ENCODE data around the gene UTS2B. TPM values are rescaled to one million over a fixed set of nuclear protein-coding genes. Genes with fewer than 3 reads are reported as not detected.
A peak's percentile ranks its signal among the peaks of the same experiment; 100 is the strongest.

UTS2B gene
- total RNA-seq, 2 donors from 2014 or later = 0.81 TPM; not detected in 1

DNA sequence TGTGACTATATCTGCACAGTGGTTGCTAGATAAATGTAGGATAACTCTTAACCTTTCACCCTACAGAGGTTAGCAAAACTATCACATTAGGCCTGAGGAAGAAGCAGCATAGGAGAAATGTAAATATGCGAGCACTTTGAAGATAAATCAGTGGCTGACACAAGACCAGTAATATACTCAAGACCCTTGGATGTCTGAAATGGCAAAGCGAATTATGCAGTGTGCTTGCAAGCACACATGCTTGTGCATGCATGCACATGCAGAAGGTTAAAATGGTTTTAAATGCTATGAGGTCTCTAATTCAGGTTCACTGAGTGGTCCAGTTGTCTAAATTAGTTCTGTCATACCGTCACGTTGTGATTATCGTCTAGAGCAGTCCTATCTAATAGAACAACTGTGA is 13.6 kb upstream of the UTS2B start:
- H3K9me3 ChIP-seq = no peaks in the 10 kb centered on the region
- H3K36me3 ChIP-seq = no peaks in the 10 kb centered on the region
- peaks cover 47 to 57% of the 10 kb centered on the region in 2 donors for H3K4me1 ChIP-seq (ENCODE audit: control insufficient read depth in 1 of 2, low read depth in 2 of 2)
- no peak overlapping the region for H3K4me3 ChIP-seq
- no peak for DNase-seq (ENCODE audit: low spot score)
- TF ChIP-seq, protein P1, sequence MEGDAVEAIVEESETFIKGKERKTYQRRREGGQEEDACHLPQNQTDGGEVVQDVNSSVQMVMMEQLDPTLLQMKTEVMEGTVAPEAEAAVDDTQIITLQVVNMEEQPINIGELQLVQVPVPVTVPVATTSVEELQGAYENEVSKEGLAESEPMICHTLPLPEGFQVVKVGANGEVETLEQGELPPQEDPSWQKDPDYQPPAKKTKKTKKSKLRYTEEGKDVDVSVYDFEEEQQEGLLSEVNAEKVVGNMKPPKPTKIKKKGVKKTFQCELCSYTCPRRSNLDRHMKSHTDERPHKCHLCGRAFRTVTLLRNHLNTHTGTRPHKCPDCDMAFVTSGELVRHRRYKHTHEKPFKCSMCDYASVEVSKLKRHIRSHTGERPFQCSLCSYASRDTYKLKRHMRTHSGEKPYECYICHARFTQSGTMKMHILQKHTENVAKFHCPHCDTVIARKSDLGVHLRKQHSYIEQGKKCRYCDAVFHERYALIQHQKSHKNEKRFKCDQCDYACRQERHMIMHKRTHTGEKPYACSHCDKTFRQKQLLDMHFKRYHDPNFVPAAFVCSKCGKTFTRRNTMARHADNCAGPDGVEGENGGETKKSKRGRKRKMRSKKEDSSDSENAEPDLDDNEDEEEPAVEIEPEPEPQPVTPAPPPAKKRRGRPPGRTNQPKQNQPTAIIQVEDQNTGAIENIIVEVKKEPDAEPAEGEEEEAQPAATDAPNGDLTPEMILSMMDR (IDR thresholded peaks at IDR 0.05) = no peak
- no peak for ATAC-seq (ENCODE audit: insufficient number of reproducible peaks, low FRiP score, low read depth)
- no peaks in the 10 kb centered on the region for H3K27me3 ChIP-seq (replicated peaks; ENCODE audit: insufficient read depth)
- no peak overlapping the region for H3K27ac ChIP-seq

- H3K9me3 ChIP-seq = no peaks in the 10 kb centered on the region
- no peak for ATAC-seq (ENCODE audit: insufficient number of reproducible peaks, low FRiP score, low read depth)
- H3K36me3 ChIP-seq = no peaks in the 10 kb centered on the region
- DNase-seq (ENCODE audit: low spot score) = no peak
- peak overlapping the region in 1 of 2 donors; percentile 47 for H3K27ac ChIP-seq
- H3K4me3 ChIP-seq = no peak overlapping the region
- TF ChIP-seq, protein P1 (IDR thresholded peaks at IDR 0.05) = no peak
- peaks cover 53 to 65% of the 10 kb centered on the region in 2 donors for H3K4me1 ChIP-seq (ENCODE audit: control insufficient read depth in 1 of 2, low read depth in 2 of 2)
- no peaks in the 10 kb centered on the region for H3K27me3 ChIP-seq (replicated peaks; ENCODE audit: insufficient read depth)
These were observed 12.8 kb upstream of the UTS2B start for GRCh38 chr3:191343115-191343514.

GRCh38 chr3:191342411-191342810 is 12.1 kb upstream of the UTS2B start:
- TF ChIP-seq, protein P1 (IDR thresholded peaks at IDR 0.05) = no peak
- peaks cover 53 to 72% of the 10 kb centered on the region in 2 donors for H3K4me1 ChIP-seq (ENCODE audit: control insufficient read depth in 1 of 2, low read depth in 2 of 2)
- ATAC-seq (ENCODE audit: insufficient number of reproducible peaks, low FRiP score, low read depth) = no peak
- H3K36me3 ChIP-seq = no peaks in the 10 kb centered on the region
- no peak for DNase-seq (ENCODE audit: low spot score)
- H3K9me3 ChIP-seq = no peaks in the 10 kb centered on the region
- H3K27ac ChIP-seq = peak overlapping the region; percentile 13 to 47
- H3K27me3 ChIP-seq (replicated peaks; ENCODE audit: insufficient read depth) = no peaks in the 10 kb centered on the region
- peak overlapping the region; percentile 26 for H3K4me3 ChIP-seq

- no peak overlapping the region for H3K4me3 ChIP-seq
- TF ChIP-seq, protein P1 (IDR thresholded peaks at IDR 0.05) = no peak
- no peaks in the 10 kb centered on the region for H3K27me3 ChIP-seq (replicated peaks; ENCODE audit: insufficient read depth)
- ATAC-seq (ENCODE audit: insufficient number of reproducible peaks, low FRiP score, low read depth) (no peak), DNase-seq (ENCODE audit: low spot score) (no peak)
- no peaks in the 10 kb centered on the region for H3K36me3 ChIP-seq
- peak overlapping the region; percentile 13 to 47 for H3K27ac ChIP-seq
- H3K9me3 ChIP-seq = no peaks in the 10 kb centered on the region
- H3K4me1 ChIP-seq (ENCODE audit: control insufficient read depth in 1 of 2, low read depth in 2 of 2) = peaks cover 50 to 76% of the 10 kb centered on the region in 2 donors
These were observed 11.7 kb upstream of the UTS2B start for GRCh38 chr3:191342006-191342405.

- no peak overlapping the region for H3K4me3 ChIP-seq
- H3K27ac ChIP-seq = peak overlapping the region in 1 of 2 donors; percentile 47
- H3K36me3 ChIP-seq = no peaks in the 10 kb centered on the region
- no peaks in the 10 kb centered on the region for H3K27me3 ChIP-seq (replicated peaks; ENCODE audit: insufficient read depth)
- no peak for ATAC-seq (ENCODE audit: insufficient number of reproducible peaks, low FRiP score, low read depth)
- DNase-seq (ENCODE audit: low spot score) = no peak
- TF ChIP-seq, protein P1 (IDR thresholded peaks at IDR 0.05) = no peak
- peaks cover 58 to 86% of the 10 kb centered on the region in 2 donors for H3K4me1 ChIP-seq (ENCODE audit: control insufficient read depth in 1 of 2, low read depth in 2 of 2)
- no peaks in the 10 kb centered on the region for H3K9me3 ChIP-seq
These were observed 10.6 kb upstream of the UTS2B start for GRCh38 chr3:191340966-191341365.
